NT2/D1 (cell line): ENCODE results near the gene RTTN.

Experiments used
- SUZ12 ChIP-seq: IDR thresholded peaks from 2 replicates; pipeline ENCODE4 v1.6.1; 2011; ENCODE audit not compliant: insufficient read length, insufficient read depth; ENCODE audit errors: extremely low read depth
- YY1 ChIP-seq: IDR thresholded peaks from 2 replicates; pipeline ENCODE4 v1.6.1; 2011; ENCODE audit not compliant: insufficient read length, insufficient read depth
- ZNF274 ChIP-seq: IDR thresholded peaks from 2 replicates; pipeline ENCODE4 v1.6.1; 2011; ENCODE audit warnings: mild to moderate bottlenecking, low read depth, low read length

- no peak for TF ChIP-seq YY1
- TF ChIP-seq ZNF274, result no peak
- no peak for TF ChIP-seq SUZ12
Measured at GRCh38 chr18:69954719-69955480, 250.6 kb downstream of the RTTN start.
